ENCODE data around the gene MND1. TPM values are rescaled to one million over a fixed set of nuclear protein-coding genes. Genes with fewer than 3 reads are reported as not detected.
A peak's percentile ranks its signal among the peaks of the same experiment; 100 is the strongest.

Gene MND1
- polyA plus RNA-seq, 2 donors: 3.4 to 4.6 TPM

DNA sequence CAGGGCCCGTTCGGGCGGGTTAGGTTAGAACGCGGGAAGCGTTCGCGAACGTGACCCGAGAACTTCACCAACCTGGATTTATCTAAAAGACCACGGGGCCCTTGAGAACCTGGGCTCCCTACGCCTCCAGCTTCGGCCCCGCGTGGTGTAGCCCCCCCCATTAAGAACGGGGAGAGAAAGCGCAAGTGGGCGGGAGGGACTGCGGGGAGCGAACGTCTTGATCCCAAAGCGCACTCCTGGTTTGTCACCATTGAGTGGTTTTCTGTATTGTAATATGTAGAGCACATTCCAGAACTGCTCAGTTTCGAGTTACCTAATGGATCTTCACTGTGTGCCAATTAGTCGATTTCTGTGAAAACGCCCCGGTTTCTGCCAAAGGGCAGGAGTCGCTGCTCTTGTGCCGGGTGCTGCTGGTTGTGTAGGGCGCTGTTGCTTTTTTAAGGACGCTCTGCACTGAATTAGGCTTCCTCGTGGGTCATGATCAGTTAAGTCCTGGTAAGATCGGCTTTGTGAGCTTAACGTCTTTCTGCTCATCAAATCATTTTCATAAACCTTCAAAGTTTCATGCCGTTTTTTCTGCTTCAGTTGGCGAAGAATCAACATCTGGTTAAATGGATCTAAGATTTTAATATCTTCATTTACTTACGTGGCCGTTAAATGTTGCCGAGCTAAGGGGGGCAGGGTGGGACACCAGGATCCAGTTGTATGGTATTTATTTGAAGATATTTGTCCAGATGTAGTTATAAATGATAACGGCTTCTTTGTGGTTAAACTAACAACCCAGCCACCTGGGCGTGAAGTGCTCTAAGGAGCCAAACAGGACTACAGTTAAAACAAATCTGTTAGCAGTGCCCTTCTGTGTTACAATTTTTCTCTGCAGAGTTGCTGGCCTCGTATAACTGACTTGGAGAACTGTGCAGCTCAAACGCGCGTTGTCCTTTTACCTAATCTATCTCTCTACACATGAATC, 809 bp downstream of the MND1 start:
- H3K4me1 ChIP-seq (ENCODE audit: control insufficient read depth in 2 of 2, insufficient read depth in 2 of 2, low read length in 1 of 2): no peaks in the 10 kb centered on the region
- H3K9me3 ChIP-seq (ENCODE audit: control insufficient read depth in 2 of 2, insufficient read depth in 1 of 2, low read depth in 1 of 2, low read length in 1 of 2): no peaks in the 10 kb centered on the region
- H3K36me3 ChIP-seq (ENCODE audit: control insufficient read depth in 2 of 2, insufficient read depth in 2 of 2, low read length in 1 of 2): no peaks in the 10 kb centered on the region
- H3K4me3 ChIP-seq (ENCODE audit: low read depth in 1 of 2, low read length in 2 of 2): peak overlapping the region; percentile 86 to 89
- WGBS, 2 donors: 1% methylated on average over 44 of the region's 44 CpGs
- H3K27me3 ChIP-seq (ENCODE audit: control insufficient read depth in 1 of 2, insufficient read depth in 2 of 2, low read length in 2 of 2): no peaks in the 10 kb centered on the region
- no peak overlapping the region for H3K27ac ChIP-seq (ENCODE audit: low read depth in 2 of 2, low read length in 1 of 2)

DNA sequence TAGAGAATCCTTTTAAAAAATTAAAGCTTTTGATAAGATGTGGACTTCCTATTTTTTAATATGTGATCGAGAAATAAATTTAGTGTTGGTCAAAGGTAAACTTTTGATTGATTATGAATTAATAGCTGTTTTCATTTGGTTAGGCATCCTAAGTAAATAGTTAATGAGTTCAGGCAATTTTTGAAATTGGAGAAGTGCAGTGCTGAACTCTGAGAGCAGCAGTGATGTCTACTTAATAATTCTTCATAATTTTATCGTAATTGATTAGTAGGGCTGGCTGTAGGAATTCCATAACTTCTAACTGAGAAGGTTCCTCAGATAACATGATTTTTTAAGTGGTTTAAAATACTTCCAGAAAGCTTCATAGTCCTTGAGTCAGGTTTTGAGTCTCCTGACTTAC, 1.5 kb downstream of the MND1 start:
- Histone ChIP-seq H3K36me3 (ENCODE audit: control insufficient read depth in 2 of 2, insufficient read depth in 2 of 2, low read length in 1 of 2) (no peaks in the 10 kb centered on the region), H3K4me3 (ENCODE audit: low read depth in 1 of 2, low read length in 2 of 2) (no peak overlapping the region), H3K27me3 (ENCODE audit: control insufficient read depth in 1 of 2, insufficient read depth in 2 of 2, low read length in 2 of 2) (no peaks in the 10 kb centered on the region), H3K27ac (ENCODE audit: low read depth in 2 of 2, low read length in 1 of 2) (no peak overlapping the region), H3K4me1 (ENCODE audit: control insufficient read depth in 2 of 2, insufficient read depth in 2 of 2, low read length in 1 of 2) (no peaks in the 10 kb centered on the region), H3K9me3 (ENCODE audit: control insufficient read depth in 2 of 2, insufficient read depth in 1 of 2, low read depth in 1 of 2, low read length in 1 of 2) (no peaks in the 10 kb centered on the region)
- 35 to 51% methylated on average over 2 of the region's 2 CpGs for WGBS, 2 donors

DNA sequence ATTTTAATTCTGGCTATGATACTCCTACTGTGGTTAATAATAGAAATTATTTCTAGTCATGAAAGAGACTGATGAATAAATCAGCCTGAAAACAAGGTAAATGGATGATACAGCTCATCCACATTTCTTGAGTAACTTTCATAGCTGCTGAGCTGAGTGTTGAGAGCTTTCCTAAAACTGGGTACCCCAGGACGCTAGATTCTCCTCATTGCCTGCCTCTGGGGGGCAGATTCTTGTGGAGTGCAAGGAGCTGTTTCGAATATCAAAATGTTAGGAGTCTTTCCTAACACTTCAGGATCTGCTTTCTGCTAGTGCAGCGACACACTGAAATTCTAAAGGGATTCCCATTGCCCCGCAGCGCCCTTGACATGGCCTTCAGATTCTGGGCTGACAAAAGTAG, 2.1 kb downstream of the MND1 start:
- Histone ChIP-seq H3K4me1 (ENCODE audit: control insufficient read depth in 2 of 2, insufficient read depth in 2 of 2, low read length in 1 of 2) (no peaks in the 10 kb centered on the region), H3K9me3 (ENCODE audit: control insufficient read depth in 2 of 2, insufficient read depth in 1 of 2, low read depth in 1 of 2, low read length in 1 of 2) (no peaks in the 10 kb centered on the region), H3K36me3 (ENCODE audit: control insufficient read depth in 2 of 2, insufficient read depth in 2 of 2, low read length in 1 of 2) (no peaks in the 10 kb centered on the region), H3K27ac (ENCODE audit: low read depth in 2 of 2, low read length in 1 of 2) (no peak overlapping the region), H3K27me3 (ENCODE audit: control insufficient read depth in 1 of 2, insufficient read depth in 2 of 2, low read length in 2 of 2) (no peaks in the 10 kb centered on the region), H3K4me3 (ENCODE audit: low read depth in 1 of 2, low read length in 2 of 2) (no peak overlapping the region)
- WGBS, 2 donors: 84 to 90% methylated on average over 5 of the region's 5 CpGs

DNA sequence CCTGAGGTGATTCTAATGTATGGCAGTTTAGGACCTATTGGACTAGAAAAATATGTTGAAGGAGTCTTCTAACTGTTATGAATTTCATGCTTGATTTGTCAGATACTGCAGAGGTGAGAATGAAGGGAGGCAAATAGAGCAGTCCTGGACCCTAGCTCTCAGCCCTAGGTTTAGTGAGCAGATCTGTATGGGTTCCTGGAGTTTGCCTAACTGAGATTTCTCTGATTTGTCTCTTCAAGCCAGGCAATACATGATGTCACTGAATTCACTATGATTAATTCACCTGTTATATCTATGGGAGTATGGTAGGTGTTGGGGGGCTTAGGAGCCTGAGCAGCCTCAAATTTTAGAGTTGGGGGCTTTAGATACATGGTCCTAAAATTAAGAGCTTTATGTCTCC, 2.6 kb downstream of the MND1 start:
- Histone ChIP-seq H3K27me3 (ENCODE audit: control insufficient read depth in 1 of 2, insufficient read depth in 2 of 2, low read length in 2 of 2) (no peaks in the 10 kb centered on the region), H3K27ac (ENCODE audit: low read depth in 2 of 2, low read length in 1 of 2) (no peak overlapping the region), H3K36me3 (ENCODE audit: control insufficient read depth in 2 of 2, insufficient read depth in 2 of 2, low read length in 1 of 2) (no peaks in the 10 kb centered on the region), H3K4me1 (ENCODE audit: control insufficient read depth in 2 of 2, insufficient read depth in 2 of 2, low read length in 1 of 2) (no peaks in the 10 kb centered on the region), H3K4me3 (ENCODE audit: low read depth in 1 of 2, low read length in 2 of 2) (no peak overlapping the region), H3K9me3 (ENCODE audit: control insufficient read depth in 2 of 2, insufficient read depth in 1 of 2, low read depth in 1 of 2, low read length in 1 of 2) (no peaks in the 10 kb centered on the region)

DNA sequence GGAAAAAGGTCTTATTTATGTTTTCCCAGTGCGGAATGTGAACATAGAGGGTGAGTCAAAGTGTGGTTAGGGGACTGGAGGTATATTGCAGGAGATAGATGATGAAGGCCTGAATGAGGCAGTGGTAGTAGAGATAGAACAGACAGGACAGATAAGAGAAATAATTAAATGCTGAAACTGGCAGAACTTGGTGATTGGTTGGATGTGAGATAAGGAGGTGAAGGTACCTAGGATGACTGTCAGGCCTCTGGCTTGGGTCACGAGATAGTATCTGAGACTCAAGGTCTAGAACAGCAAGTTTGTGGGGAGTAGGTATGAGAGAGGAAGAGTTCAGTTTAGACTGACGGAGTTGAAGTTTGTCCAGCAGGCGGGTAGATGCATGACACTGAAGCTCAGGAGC, 3.5 kb downstream of the MND1 start:
- Histone ChIP-seq H3K27me3 (ENCODE audit: control insufficient read depth in 1 of 2, insufficient read depth in 2 of 2, low read length in 2 of 2) (no peaks in the 10 kb centered on the region), H3K4me3 (ENCODE audit: low read depth in 1 of 2, low read length in 2 of 2) (no peak overlapping the region), H3K9me3 (ENCODE audit: control insufficient read depth in 2 of 2, insufficient read depth in 1 of 2, low read depth in 1 of 2, low read length in 1 of 2) (no peaks in the 10 kb centered on the region), H3K27ac (ENCODE audit: low read depth in 2 of 2, low read length in 1 of 2) (no peak overlapping the region), H3K4me1 (ENCODE audit: control insufficient read depth in 2 of 2, insufficient read depth in 2 of 2, low read length in 1 of 2) (no peaks in the 10 kb centered on the region), H3K36me3 (ENCODE audit: control insufficient read depth in 2 of 2, insufficient read depth in 2 of 2, low read length in 1 of 2) (no peaks in the 10 kb centered on the region)
- 72 to 93% methylated on average over 4 of the region's 4 CpGs for WGBS, 2 donors

DNA sequence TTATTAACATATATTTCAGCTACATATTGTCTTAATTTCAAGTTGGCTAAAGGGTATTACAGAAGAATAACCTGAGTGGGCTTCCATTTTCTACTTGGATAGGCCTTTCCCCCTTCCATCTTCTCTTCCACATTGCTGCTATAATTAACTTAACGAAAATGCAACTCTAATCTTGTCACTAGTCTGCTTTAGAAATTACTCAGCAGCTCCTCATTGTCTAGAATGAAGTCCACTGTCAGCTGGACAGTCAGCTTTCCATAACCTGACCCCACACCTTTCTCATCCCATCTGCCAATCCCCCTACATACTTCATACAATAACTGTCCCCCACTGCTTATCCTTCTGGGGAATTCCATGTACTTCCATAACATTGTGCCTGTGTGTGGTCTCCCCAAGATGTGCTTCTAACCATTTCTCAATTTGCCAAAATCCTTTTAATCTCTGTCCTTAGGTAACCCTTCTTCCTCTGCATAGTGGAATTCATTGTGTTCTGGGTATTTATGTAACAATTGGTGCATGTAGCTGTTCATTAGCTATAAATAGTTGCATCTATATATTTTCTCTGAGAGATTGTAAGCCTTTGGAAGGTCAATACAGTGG, 4.8 kb downstream of the MND1 start:
- no peak overlapping the region for H3K27ac ChIP-seq (ENCODE audit: low read depth in 2 of 2, low read length in 1 of 2)
- no peaks in the 10 kb centered on the region for H3K9me3 ChIP-seq (ENCODE audit: control insufficient read depth in 2 of 2, insufficient read depth in 1 of 2, low read depth in 1 of 2, low read length in 1 of 2)
- no peak overlapping the region for H3K4me3 ChIP-seq (ENCODE audit: low read depth in 1 of 2, low read length in 2 of 2)
- H3K4me1 ChIP-seq (ENCODE audit: control insufficient read depth in 2 of 2, insufficient read depth in 2 of 2, low read length in 1 of 2): no peaks in the 10 kb centered on the region
- no peaks in the 10 kb centered on the region for H3K36me3 ChIP-seq (ENCODE audit: control insufficient read depth in 2 of 2, insufficient read depth in 2 of 2, low read length in 1 of 2)
- no peaks in the 10 kb centered on the region for H3K27me3 ChIP-seq (ENCODE audit: control insufficient read depth in 1 of 2, insufficient read depth in 2 of 2, low read length in 2 of 2)
- 90 to 91% methylated on average over 1 of the region's 1 CpG for WGBS, 2 donors

DNA sequence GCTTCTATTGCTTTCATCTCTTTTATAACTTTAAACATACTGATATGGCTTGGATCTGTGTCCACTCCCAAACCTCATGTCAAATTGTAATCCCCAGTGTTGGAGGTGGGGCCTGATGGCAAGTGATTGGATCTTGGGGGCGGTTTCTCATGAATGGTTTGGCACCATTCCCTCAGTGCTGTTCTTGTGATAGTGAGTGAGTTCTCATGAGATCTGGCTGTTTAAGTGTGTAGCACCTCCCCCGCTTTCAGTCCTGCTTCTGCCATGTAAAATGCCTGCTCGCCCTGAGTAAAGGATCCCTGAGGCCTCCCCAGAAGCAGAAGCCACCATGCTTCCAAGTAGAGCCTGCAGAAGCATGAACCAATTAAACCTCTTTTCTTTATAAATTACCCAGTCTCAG, 17.7 kb downstream of the MND1 start:
- H3K4me1 ChIP-seq (ENCODE audit: control insufficient read depth in 2 of 2, insufficient read depth in 2 of 2, low read length in 1 of 2): no peaks in the 10 kb centered on the region
- H3K36me3 ChIP-seq (ENCODE audit: control insufficient read depth in 2 of 2, insufficient read depth in 2 of 2, low read length in 1 of 2): no peaks in the 10 kb centered on the region
- no peak overlapping the region for H3K4me3 ChIP-seq (ENCODE audit: low read depth in 1 of 2, low read length in 2 of 2)
- H3K9me3 ChIP-seq (ENCODE audit: control insufficient read depth in 2 of 2, insufficient read depth in 1 of 2, low read depth in 1 of 2, low read length in 1 of 2): no peaks in the 10 kb centered on the region
- no peaks in the 10 kb centered on the region for H3K27me3 ChIP-seq (ENCODE audit: control insufficient read depth in 1 of 2, insufficient read depth in 2 of 2, low read length in 2 of 2)
- WGBS, 2 donors: 82 to 83% methylated on average over 3 of the region's 3 CpGs
- H3K27ac ChIP-seq (ENCODE audit: low read depth in 2 of 2, low read length in 1 of 2): no peak overlapping the region

DNA sequence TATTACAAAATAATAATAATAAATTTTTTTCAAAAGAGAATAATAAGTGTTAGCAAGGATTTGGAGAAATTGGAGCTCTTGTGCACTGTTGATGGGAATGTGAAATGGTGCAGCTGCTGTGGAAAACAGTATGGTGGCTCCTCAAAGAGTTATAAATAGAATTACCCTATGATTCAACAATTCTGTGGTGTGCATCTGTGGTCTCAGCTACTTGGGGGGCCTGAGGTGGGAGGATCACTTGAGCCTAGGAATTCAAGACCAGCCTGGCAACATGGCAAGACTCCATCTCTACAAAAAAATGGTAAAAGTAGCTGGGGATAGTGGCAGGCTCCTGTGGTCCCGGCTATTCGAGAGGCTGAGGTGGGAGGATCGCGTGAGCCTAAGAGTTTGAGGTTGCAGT, 19.6 kb downstream of the MND1 start:
- no peak overlapping the region for H3K27ac ChIP-seq (ENCODE audit: low read depth in 2 of 2, low read length in 1 of 2)
- 97 to 100% methylated on average over 4 of the region's 4 CpGs for WGBS, 2 donors
- no peaks in the 10 kb centered on the region for H3K4me1 ChIP-seq (ENCODE audit: control insufficient read depth in 2 of 2, insufficient read depth in 2 of 2, low read length in 1 of 2)
- no peaks in the 10 kb centered on the region for H3K27me3 ChIP-seq (ENCODE audit: control insufficient read depth in 1 of 2, insufficient read depth in 2 of 2, low read length in 2 of 2)
- H3K36me3 ChIP-seq (ENCODE audit: control insufficient read depth in 2 of 2, insufficient read depth in 2 of 2, low read length in 1 of 2): no peaks in the 10 kb centered on the region
- H3K9me3 ChIP-seq (ENCODE audit: control insufficient read depth in 2 of 2, insufficient read depth in 1 of 2, low read depth in 1 of 2, low read length in 1 of 2): no peaks in the 10 kb centered on the region
- no peak overlapping the region for H3K4me3 ChIP-seq (ENCODE audit: low read depth in 1 of 2, low read length in 2 of 2)

DNA sequence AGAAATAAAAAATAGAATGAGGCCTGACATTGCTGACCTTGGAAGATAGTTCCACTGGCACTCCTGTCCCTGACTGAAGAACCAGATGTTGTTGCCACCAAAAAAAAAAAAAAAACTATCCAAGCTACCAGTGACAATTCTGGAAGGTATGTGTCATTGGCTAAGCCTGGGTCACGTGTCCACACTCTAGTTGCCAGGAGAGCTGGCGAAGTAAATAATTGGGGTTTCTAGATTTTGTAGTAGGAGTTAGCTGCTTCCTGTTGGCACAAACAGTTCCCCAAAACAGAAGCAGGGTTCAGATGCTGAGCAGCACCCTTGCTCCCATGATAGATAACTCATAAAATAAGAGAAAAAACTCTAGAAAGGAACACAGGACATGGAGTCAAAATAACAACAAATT, 20.5 kb downstream of the MND1 start:
- no peaks in the 10 kb centered on the region for H3K9me3 ChIP-seq (ENCODE audit: control insufficient read depth in 2 of 2, insufficient read depth in 1 of 2, low read depth in 1 of 2, low read length in 1 of 2)
- H3K36me3 ChIP-seq (ENCODE audit: control insufficient read depth in 2 of 2, insufficient read depth in 2 of 2, low read length in 1 of 2): no peaks in the 10 kb centered on the region
- WGBS, 2 donors: 91 to 98% methylated on average over 2 of the region's 2 CpGs
- H3K4me3 ChIP-seq (ENCODE audit: low read depth in 1 of 2, low read length in 2 of 2): no peak overlapping the region
- H3K27ac ChIP-seq (ENCODE audit: low read depth in 2 of 2, low read length in 1 of 2): no peak overlapping the region
- H3K27me3 ChIP-seq (ENCODE audit: control insufficient read depth in 1 of 2, insufficient read depth in 2 of 2, low read length in 2 of 2): no peaks in the 10 kb centered on the region
- H3K4me1 ChIP-seq (ENCODE audit: control insufficient read depth in 2 of 2, insufficient read depth in 2 of 2, low read length in 1 of 2): no peaks in the 10 kb centered on the region

DNA sequence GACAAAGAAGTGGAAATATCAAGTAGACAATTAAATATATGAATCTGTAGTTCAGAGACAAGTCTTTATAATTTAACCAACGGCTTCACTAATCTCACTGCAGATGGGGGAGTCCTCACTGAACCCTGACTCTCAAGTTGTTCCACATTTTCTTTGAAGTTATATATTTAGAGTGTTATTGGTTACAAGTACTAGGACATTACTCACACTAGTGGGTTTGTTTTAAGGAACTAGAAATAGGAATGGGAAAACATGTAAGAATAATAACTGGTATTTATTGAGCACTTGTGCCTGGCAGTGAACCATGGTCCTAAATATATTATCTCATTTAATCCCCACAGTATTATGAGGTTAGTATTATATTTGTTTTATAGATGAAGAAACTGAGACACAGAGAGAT, 22.0 kb downstream of the MND1 start:
- 86 to 89% methylated on average over 1 of the region's 1 CpG for WGBS, 2 donors
- Histone ChIP-seq H3K36me3 (ENCODE audit: control insufficient read depth in 2 of 2, insufficient read depth in 2 of 2, low read length in 1 of 2) (no peaks in the 10 kb centered on the region), H3K27me3 (ENCODE audit: control insufficient read depth in 1 of 2, insufficient read depth in 2 of 2, low read length in 2 of 2) (no peaks in the 10 kb centered on the region), H3K9me3 (ENCODE audit: control insufficient read depth in 2 of 2, insufficient read depth in 1 of 2, low read depth in 1 of 2, low read length in 1 of 2) (no peaks in the 10 kb centered on the region), H3K4me1 (ENCODE audit: control insufficient read depth in 2 of 2, insufficient read depth in 2 of 2, low read length in 1 of 2) (no peaks in the 10 kb centered on the region), H3K27ac (ENCODE audit: low read depth in 2 of 2, low read length in 1 of 2) (no peak overlapping the region), H3K4me3 (ENCODE audit: low read depth in 1 of 2, low read length in 2 of 2) (no peak overlapping the region)
